ENCODE data around the gene FOLR2.

The FOLR2 gene

DNA sequence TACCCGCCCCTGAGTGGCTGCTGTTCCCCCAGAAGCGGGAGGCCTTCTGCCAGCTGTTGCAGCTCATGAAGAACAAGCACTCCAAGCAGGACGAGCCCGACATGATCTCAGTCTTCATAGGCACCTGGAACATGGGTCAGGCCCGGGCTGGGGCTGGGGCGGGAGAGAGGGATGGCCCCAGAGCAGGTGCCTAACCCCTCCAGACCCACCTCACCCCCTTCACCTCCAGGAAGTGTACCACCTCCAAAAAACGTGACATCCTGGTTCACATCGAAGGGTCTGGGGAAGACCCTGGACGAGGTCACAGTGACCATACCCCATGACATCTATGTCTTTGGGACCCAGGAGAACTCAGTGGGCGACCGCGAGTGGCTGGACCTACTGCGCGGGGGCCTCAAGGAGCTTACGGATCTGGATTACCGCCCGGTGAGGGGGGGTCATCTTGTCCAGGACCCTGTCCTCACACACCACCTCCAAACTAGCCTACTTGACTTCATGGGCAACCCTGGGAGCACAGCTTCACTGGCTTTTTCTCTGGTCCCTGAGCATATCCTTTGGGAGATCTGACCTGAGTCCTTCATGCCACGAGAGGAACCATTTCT, 14.3 kb downstream of the FOLR2 start:
- Histone ChIP-seq H3K36me3 (peaks cover 92% of the 10 kb centered on the region), H3K4me1 (ENCODE audit: control insufficient read depth in 1 of 2, insufficient read depth in 1 of 2, low read depth in 1 of 2, low read length in 1 of 2) (no peaks in the 10 kb centered on the region), H3K9me3 (peaks cover 3% of the 10 kb centered on the region), H3K27me3 (no peaks in the 10 kb centered on the region), H3K4me3 (ENCODE audit: low read depth in 1 of 2, low read length in 1 of 2) (no peak overlapping the region), H3K27ac (no peak overlapping the region)
- TF ChIP-seq, protein P1, sequence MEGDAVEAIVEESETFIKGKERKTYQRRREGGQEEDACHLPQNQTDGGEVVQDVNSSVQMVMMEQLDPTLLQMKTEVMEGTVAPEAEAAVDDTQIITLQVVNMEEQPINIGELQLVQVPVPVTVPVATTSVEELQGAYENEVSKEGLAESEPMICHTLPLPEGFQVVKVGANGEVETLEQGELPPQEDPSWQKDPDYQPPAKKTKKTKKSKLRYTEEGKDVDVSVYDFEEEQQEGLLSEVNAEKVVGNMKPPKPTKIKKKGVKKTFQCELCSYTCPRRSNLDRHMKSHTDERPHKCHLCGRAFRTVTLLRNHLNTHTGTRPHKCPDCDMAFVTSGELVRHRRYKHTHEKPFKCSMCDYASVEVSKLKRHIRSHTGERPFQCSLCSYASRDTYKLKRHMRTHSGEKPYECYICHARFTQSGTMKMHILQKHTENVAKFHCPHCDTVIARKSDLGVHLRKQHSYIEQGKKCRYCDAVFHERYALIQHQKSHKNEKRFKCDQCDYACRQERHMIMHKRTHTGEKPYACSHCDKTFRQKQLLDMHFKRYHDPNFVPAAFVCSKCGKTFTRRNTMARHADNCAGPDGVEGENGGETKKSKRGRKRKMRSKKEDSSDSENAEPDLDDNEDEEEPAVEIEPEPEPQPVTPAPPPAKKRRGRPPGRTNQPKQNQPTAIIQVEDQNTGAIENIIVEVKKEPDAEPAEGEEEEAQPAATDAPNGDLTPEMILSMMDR (IDR thresholded peaks at IDR 0.05) = no peak

DNA sequence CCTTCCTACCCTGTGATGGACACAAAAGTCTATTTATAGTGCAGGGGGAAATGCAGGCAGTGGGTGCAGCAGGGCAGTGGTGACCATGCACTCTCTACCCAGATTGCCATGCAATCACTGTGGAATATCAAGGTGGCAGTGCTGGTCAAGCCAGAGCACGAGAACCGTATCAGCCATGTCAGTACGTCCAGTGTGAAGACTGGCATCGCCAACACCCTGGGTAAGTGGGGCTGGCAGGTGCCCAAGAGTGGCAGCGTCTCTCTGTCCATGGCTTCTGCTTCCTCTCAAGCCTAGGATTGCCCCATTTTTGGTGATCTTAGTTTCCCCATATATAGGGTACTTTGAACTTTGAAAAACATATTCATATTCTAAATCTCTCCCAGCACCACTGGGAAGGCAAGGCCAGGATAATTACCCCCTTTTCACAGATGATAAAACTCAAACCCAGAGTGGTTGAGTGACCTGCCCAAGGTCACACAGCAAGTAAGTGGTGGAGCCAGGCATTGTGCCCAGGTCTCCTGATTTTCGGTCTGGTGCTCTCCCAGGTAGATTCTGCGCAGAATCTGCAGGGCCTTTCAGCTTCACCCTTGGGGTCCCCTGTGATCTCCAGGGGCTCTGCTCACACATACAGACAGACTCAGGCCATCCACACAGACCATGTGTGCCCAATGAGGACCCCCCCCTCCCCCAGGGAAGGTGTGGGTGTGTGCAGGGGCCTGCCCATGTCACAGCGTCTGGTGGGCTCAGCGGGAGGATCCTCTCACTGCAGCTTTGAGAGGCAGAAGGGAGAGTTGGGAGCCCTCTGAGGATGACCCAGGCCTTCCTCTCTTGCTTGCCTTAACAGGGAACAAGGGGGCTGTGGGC, 15.0 kb downstream of the FOLR2 start:
- no peak overlapping the region for H3K4me3 ChIP-seq (ENCODE audit: low read depth in 1 of 2, low read length in 1 of 2)
- no peak overlapping the region for H3K27ac ChIP-seq
- H3K4me1 ChIP-seq (ENCODE audit: control insufficient read depth in 1 of 2, insufficient read depth in 1 of 2, low read depth in 1 of 2, low read length in 1 of 2) = no peaks in the 10 kb centered on the region
- H3K36me3 ChIP-seq = peaks cover 100% of the 10 kb centered on the region
- TF ChIP-seq, protein P1 (IDR thresholded peaks at IDR 0.05) = no peak
- no peaks in the 10 kb centered on the region for H3K27me3 ChIP-seq
- peaks cover 3% of the 10 kb centered on the region for H3K9me3 ChIP-seq

DNA sequence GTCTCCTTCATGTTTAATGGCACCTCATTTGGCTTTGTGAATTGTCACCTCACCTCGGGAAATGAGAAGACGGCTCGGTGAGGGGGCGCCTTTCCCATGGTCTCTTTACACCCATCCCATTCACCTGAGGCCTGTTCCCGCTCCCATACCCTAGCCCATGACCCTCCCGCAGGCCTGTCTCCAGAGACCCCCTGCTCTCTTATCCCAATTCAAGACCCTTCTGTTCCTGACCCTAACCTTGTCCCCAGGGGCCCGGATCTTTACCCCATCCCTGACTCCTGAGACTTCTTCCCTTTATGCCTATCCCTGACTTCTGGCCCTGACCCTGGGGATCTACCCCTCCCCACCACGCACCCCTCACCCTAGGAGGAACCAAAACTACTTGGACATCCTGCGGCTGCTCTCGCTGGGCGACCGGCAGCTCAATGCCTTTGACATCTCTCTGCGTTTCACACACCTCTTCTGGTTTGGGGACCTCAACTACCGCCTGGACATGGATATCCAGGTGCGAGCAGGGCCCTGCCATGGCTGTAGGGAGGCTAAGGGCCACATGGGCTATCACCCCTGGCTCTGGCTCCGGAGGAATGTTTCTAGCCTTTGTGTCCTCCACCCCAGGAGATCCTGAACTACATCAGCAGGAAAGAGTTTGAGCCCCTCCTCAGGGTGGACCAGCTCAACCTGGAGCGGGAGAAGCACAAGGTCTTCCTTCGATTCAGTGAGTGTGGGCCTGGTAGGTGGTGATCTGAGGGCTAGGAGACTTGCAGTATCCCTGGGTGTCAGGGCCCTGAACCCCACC, 15.9 kb downstream of the FOLR2 start:
- Histone ChIP-seq H3K4me1 (ENCODE audit: control insufficient read depth in 1 of 2, insufficient read depth in 1 of 2, low read depth in 1 of 2, low read length in 1 of 2) (no peaks in the 10 kb centered on the region), H3K36me3 (peaks cover 100% of the 10 kb centered on the region), H3K4me3 (ENCODE audit: low read depth in 1 of 2, low read length in 1 of 2) (no peak overlapping the region), H3K9me3 (peaks cover 3% of the 10 kb centered on the region), H3K27ac (no peak overlapping the region), H3K27me3 (no peaks in the 10 kb centered on the region)
- TF ChIP-seq, protein P1 (IDR thresholded peaks at IDR 0.05) = no peak

DNA sequence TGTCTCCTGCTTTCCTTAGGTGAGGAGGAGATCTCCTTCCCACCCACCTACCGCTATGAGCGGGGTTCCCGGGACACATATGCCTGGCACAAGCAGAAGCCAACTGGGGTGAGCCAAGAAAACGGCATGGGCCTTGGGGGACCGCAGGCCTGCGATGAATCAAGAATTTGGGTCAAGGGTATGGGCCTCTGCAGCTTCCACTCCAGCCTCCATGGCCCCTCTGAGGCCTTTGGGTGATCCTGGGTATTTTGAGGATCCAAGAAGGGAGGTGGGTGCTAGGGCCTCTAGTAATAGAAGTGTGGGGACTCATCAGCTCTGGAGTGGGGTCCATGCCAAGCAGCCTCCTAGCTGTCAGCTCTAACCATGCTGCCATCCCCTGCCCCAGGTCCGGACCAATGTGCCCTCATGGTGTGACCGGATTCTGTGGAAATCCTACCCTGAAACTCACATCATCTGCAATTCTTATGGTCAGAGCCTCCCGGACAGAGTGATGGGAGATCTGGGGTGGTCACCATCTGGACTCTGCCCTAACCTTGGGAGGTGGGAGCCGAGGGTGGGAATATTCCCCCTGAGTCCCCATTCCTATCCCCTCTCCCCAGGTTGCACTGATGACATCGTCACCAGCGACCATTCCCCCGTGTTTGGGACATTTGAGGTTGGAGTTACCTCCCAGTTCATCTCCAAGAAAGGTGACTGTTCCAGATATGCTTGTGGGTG, 16.6 kb downstream of the FOLR2 start:
- Histone ChIP-seq H3K4me3 (ENCODE audit: low read depth in 1 of 2, low read length in 1 of 2) (no peak overlapping the region), H3K9me3 (peaks cover 3% of the 10 kb centered on the region), H3K36me3 (peaks cover 100% of the 10 kb centered on the region), H3K27me3 (peaks cover 2% of the 10 kb centered on the region), H3K27ac (no peak overlapping the region), H3K4me1 (ENCODE audit: control insufficient read depth in 1 of 2, insufficient read depth in 1 of 2, low read depth in 1 of 2, low read length in 1 of 2) (no peaks in the 10 kb centered on the region)
- TF ChIP-seq, protein P1 (IDR thresholded peaks at IDR 0.05) = no peak

Measured in neutrophil (primary cell).